ENCODE data around the gene RAC3. TPM values are rescaled to one million over a fixed set of nuclear protein-coding genes. Genes with fewer than 3 reads are reported as not detected.

Gene RAC3
- total and polyA plus RNA-seq, 3 donors from 2014 or later, result 42.3 to 102 (median 74.3) TPM

GRCh38 chr17:82039695-82040299 lies 8.3 kb downstream of the RAC3 start:
- H3K36me3 ChIP-seq (ENCODE audit: low read depth, missing control alignments), result no peaks in the 10 kb centered on the region
- DNase-seq, result no peak
- 85 to 93% methylated on average over 7 to 8 of the region's 8 CpGs for WGBS, 2 donors
- no peak overlapping the region for H3K27ac ChIP-seq
- no peaks in the 10 kb centered on the region for H3K9me3 ChIP-seq
- H3K4me3 ChIP-seq, result no peak overlapping the region
- peaks cover 27% of the 10 kb centered on the region for H3K4me1 ChIP-seq
- TF ChIP-seq CTCF (IDR thresholded peaks at IDR 0.05), result no peak
- no peak for TF ChIP-seq POLR2A (IDR thresholded peaks at IDR 0.05)
- H3K27me3 ChIP-seq, result no peaks in the 10 kb centered on the region
- intact Hi-C loops (cut with DNase I; ENCODE audit: low total_unique reads), result loop anchor here (10.0 kb wide), 1 partner anchor 115 kb away; no protein-coding TSS in a partner anchor

- Histone ChIP-seq H3K9me3 (no peaks in the 10 kb centered on the region), H3K4me1 (peaks cover 26% of the 10 kb centered on the region), H3K27ac (no peak overlapping the region), H3K27me3 (no peaks in the 10 kb centered on the region), H3K4me3 (no peak overlapping the region), H3K36me3 (ENCODE audit: low read depth, missing control alignments) (no peaks in the 10 kb centered on the region)
- TF ChIP-seq POLR2A (IDR thresholded peaks at IDR 0.05) (no peak), CTCF (IDR thresholded peaks at IDR 0.05) (no peak)
- no peak for DNase-seq
- WGBS, 2 donors, result 89 to 93% methylated on average over 17 of the region's 17 CpGs
- intact Hi-C loops (cut with DNase I; ENCODE audit: low total_unique reads), result no loop called here
These were observed 9.8 kb downstream of the RAC3 start for GRCh38 chr17:82041144-82041814.

- 80 to 88% methylated on average over 6 to 9 of the region's 9 CpGs for WGBS, 2 donors
- H3K27me3 ChIP-seq, result no peaks in the 10 kb centered on the region
- DNase-seq, result no peak
- no peak overlapping the region for H3K4me3 ChIP-seq
- H3K4me1 ChIP-seq, result peaks cover 19% of the 10 kb centered on the region
- no peaks in the 10 kb centered on the region for H3K9me3 ChIP-seq
- H3K27ac ChIP-seq, result no peak overlapping the region
- intact Hi-C loops (cut with DNase I; ENCODE audit: low total_unique reads), result no loop called here
- no peaks in the 10 kb centered on the region for H3K36me3 ChIP-seq (ENCODE audit: low read depth, missing control alignments)
- TF ChIP-seq POLR2A (IDR thresholded peaks at IDR 0.05) (no peak), CTCF (IDR thresholded peaks at IDR 0.05) (no peak)
These were observed 11.2 kb downstream of the RAC3 start for GRCh38 chr17:82042649-82043048.

GRCh38 chr17:82043507-82043906 lies 12.0 kb downstream of the RAC3 start:
- peaks cover 11% of the 10 kb centered on the region for H3K4me1 ChIP-seq
- DNase-seq, result no peak
- intact Hi-C loops (cut with DNase I; ENCODE audit: low total_unique reads), result no loop called here
- no peaks in the 10 kb centered on the region for H3K36me3 ChIP-seq (ENCODE audit: low read depth, missing control alignments)
- H3K4me3 ChIP-seq, result no peak overlapping the region
- TF ChIP-seq CTCF (IDR thresholded peaks at IDR 0.05) (no peak), POLR2A (IDR thresholded peaks at IDR 0.05) (no peak)
- no peaks in the 10 kb centered on the region for H3K27me3 ChIP-seq
- H3K27ac ChIP-seq, result no peak overlapping the region
- no peaks in the 10 kb centered on the region for H3K9me3 ChIP-seq
- 67 to 88% methylated on average over 9 to 16 of the region's 16 CpGs for WGBS, 2 donors

Data from testis (tissue), 3 donors.